ENCODE data around the gene URM1.

Gene URM1

GRCh38 chr9:128435611-128436010, 64.4 kb downstream of the URM1 start:
- TF ChIP-seq, protein P1, sequence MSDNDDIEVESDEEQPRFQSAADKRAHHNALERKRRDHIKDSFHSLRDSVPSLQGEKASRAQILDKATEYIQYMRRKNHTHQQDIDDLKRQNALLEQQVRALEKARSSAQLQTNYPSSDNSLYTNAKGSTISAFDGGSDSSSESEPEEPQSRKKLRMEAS (IDR thresholded peaks at IDR 0.05) = no peak
- TF ChIP-seq TCF12 (IDR thresholded peaks at IDR 0.05; ENCODE audit: low read depth) = no peak
- no peak for TF ChIP-seq FOXM1 (IDR thresholded peaks at IDR 0.05; ENCODE audit: borderline replicate concordance, low read depth)
- TF ChIP-seq CEBPB (IDR thresholded peaks at IDR 0.05) = no peak
- no peak for TF ChIP-seq ZBTB7A (IDR thresholded peaks at IDR 0.05; ENCODE audit: low read depth)
- TF ChIP-seq YY1 (IDR thresholded peaks at IDR 0.05; ENCODE audit: low read depth) = no peak
- no peak for TF ChIP-seq CREB1 (IDR thresholded peaks at IDR 0.05; ENCODE audit: low read depth)
- TF ChIP-seq EP300 (IDR thresholded peaks at IDR 0.05; ENCODE audit: borderline replicate concordance) = no peak
- TF ChIP-seq EGR1 (IDR thresholded peaks at IDR 0.05) = no peak
- TF ChIP-seq TEAD4 (IDR thresholded peaks at IDR 0.05) = no peak
- no peak for TF ChIP-seq TAF1 (IDR thresholded peaks at IDR 0.05; ENCODE audit: low read depth)
- TF ChIP-seq, protein P2, sequence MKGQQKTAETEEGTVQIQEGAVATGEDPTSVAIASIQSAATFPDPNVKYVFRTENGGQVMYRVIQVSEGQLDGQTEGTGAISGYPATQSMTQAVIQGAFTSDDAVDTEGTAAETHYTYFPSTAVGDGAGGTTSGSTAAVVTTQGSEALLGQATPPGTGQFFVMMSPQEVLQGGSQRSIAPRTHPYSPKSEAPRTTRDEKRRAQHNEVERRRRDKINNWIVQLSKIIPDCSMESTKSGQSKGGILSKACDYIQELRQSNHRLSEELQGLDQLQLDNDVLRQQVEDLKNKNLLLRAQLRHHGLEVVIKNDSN (IDR thresholded peaks at IDR 0.05) = no peak
- no peak for TF ChIP-seq NFIC (IDR thresholded peaks at IDR 0.05)

GRCh38 chr9:128438343-128439109, 67.4 kb downstream of the URM1 start:
- TF ChIP-seq CEBPB (IDR thresholded peaks at IDR 0.05) = no peak
- TF ChIP-seq, protein P1 (IDR thresholded peaks at IDR 0.05) = peak; percentile 41; the same call in 1 of the 2 replicates
- TF ChIP-seq TAF1 (IDR thresholded peaks at IDR 0.05; ENCODE audit: low read depth) = no peak
- peak; percentile 75 for TF ChIP-seq RAD21 (IDR thresholded peaks at IDR 0.05; ENCODE audit: low read depth)
- peak; percentile 76 for TF ChIP-seq ZBTB7A (IDR thresholded peaks at IDR 0.05; ENCODE audit: low read depth)
- no peak for TF ChIP-seq TCF12 (IDR thresholded peaks at IDR 0.05; ENCODE audit: low read depth)
- TF ChIP-seq FOXM1 (IDR thresholded peaks at IDR 0.05; ENCODE audit: borderline replicate concordance, low read depth) = no peak
- no peak for TF ChIP-seq CREB1 (IDR thresholded peaks at IDR 0.05; ENCODE audit: low read depth)
- TF ChIP-seq NFIC (IDR thresholded peaks at IDR 0.05) = peak; percentile 80

GRCh38 chr9:128439273-128439672, 68.1 kb downstream of the URM1 start:
- TF ChIP-seq RAD21 (IDR thresholded peaks at IDR 0.05; ENCODE audit: low read depth) (no peak), EGR1 (IDR thresholded peaks at IDR 0.05) (no peak), EP300 (IDR thresholded peaks at IDR 0.05; ENCODE audit: borderline replicate concordance) (no peak), ZBTB7A (IDR thresholded peaks at IDR 0.05; ENCODE audit: low read depth) (no peak), TEAD4 (IDR thresholded peaks at IDR 0.05) (no peak), CEBPB (IDR thresholded peaks at IDR 0.05) (no peak), FOXM1 (IDR thresholded peaks at IDR 0.05; ENCODE audit: borderline replicate concordance, low read depth) (no peak), CREB1 (IDR thresholded peaks at IDR 0.05; ENCODE audit: low read depth) (no peak), TCF12 (IDR thresholded peaks at IDR 0.05; ENCODE audit: low read depth) (no peak)
- TF ChIP-seq, protein P3, sequence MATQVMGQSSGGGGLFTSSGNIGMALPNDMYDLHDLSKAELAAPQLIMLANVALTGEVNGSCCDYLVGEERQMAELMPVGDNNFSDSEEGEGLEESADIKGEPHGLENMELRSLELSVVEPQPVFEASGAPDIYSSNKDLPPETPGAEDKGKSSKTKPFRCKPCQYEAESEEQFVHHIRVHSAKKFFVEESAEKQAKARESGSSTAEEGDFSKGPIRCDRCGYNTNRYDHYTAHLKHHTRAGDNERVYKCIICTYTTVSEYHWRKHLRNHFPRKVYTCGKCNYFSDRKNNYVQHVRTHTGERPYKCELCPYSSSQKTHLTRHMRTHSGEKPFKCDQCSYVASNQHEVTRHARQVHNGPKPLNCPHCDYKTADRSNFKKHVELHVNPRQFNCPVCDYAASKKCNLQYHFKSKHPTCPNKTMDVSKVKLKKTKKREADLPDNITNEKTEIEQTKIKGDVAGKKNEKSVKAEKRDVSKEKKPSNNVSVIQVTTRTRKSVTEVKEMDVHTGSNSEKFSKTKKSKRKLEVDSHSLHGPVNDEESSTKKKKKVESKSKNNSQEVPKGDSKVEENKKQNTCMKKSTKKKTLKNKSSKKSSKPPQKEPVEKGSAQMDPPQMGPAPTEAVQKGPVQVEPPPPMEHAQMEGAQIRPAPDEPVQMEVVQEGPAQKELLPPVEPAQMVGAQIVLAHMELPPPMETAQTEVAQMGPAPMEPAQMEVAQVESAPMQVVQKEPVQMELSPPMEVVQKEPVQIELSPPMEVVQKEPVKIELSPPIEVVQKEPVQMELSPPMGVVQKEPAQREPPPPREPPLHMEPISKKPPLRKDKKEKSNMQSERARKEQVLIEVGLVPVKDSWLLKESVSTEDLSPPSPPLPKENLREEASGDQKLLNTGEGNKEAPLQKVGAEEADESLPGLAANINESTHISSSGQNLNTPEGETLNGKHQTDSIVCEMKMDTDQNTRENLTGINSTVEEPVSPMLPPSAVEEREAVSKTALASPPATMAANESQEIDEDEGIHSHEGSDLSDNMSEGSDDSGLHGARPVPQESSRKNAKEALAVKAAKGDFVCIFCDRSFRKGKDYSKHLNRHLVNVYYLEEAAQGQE (IDR thresholded peaks at IDR 0.05; ENCODE audit: low read depth) = no peak
- TF ChIP-seq, protein P1 (IDR thresholded peaks at IDR 0.05) = no peak
